Neuronal stem cell (in vitro differentiated cells): ENCODE data around the gene ENKUR.
A peak's percentile ranks its signal among the peaks of the same experiment; 100 is the strongest.
"Not testable (repeated sequence)": the region's sequence is repeated elsewhere in the genome, so short reads cannot be mapped to it uniquely, and the experiment has no call there.

ENCODE experiments used
- DNase-seq: peaks from one replicate; pipeline ENCODE4 v3.0.0-alpha.2; 2013; ENCODE audit warnings: low spot score
- H2AFZ ChIP-seq: one replicate; pipeline ENCODE4 v1.6.1; 2013; ENCODE audit warnings: mild to moderate bottlenecking, low read length, inconsistent platforms
- H2AK5ac ChIP-seq: 2 replicates; pipeline ENCODE4 v1.6.1; 2013; ENCODE audit warnings: low read depth, mild to moderate bottlenecking, inconsistent platforms, low read length, moderate library complexity, mixed read lengths
- H2BK120ac ChIP-seq: 2 replicates; pipeline ENCODE4 v1.6.1; 2013; ENCODE audit warnings: low read depth, mild to moderate bottlenecking, inconsistent platforms, low read length, moderate library complexity, mixed read lengths
- H2BK12ac ChIP-seq: one replicate; pipeline ENCODE4 v1.6.1; 2013; ENCODE audit warnings: low read length, inconsistent platforms
- H2BK15ac ChIP-seq: 2 replicates; pipeline ENCODE4 v1.6.1; 2013; ENCODE audit warnings: mild to moderate bottlenecking, low read length, inconsistent platforms, mixed read lengths
- H2BK5ac ChIP-seq: one replicate; pipeline ENCODE4 v1.6.1; 2013; ENCODE audit warnings: inconsistent platforms, mild to moderate bottlenecking, low read length, moderate library complexity
- H3K14ac ChIP-seq: one replicate; pipeline ENCODE4 v1.6.1; 2013; ENCODE audit warnings: low read length, inconsistent platforms
- H3K18ac ChIP-seq: 2 replicates; pipeline ENCODE4 v1.6.1; 2013; ENCODE audit warnings: low read length, inconsistent platforms
- H3K23ac ChIP-seq: 2 replicates; pipeline ENCODE4 v1.6.1; 2013; ENCODE audit warnings: low read depth, mild to moderate bottlenecking, mixed read lengths, low read length, inconsistent platforms; ENCODE audit not compliant: poor library complexity
- H3K27ac ChIP-seq: replicated peaks from 3 replicates; pipeline ENCODE4 v1.5.1; 2013; ENCODE audit warnings: low read length, inconsistent platforms
- H3K27me3 ChIP-seq, 3 experiments: 2 replicates each; pipeline ENCODE4 v1.6.1; 2013; ENCODE audit warnings: low read length in 3 of 3, mild to moderate bottlenecking in 2 of 3, inconsistent platforms in 1 of 3, low read depth in 1 of 3, mixed read lengths in 1 of 3, moderate library complexity in 1 of 3; ENCODE audit not compliant: control insufficient read depth in 3 of 3, insufficient read depth in 3 of 3
- H3K36me3 ChIP-seq, 2 donors: replicated peaks in 1 of 2; 2 replicates each; pipeline ENCODE4 v1.6.1; 2013; ENCODE audit warnings: low read length in 2 of 2; ENCODE audit not compliant: control insufficient read depth in 2 of 2, insufficient read depth in 2 of 2
- H3K4ac ChIP-seq: 2 replicates; pipeline ENCODE4 v1.6.1; 2013; ENCODE audit warnings: inconsistent platforms, mild to moderate bottlenecking, low read length, moderate library complexity
- H3K4me1 ChIP-seq, 2 donors: 1 replicate in 1 of 2; 2 replicates in 1 of 2; pipeline ENCODE4 v1.6.1; 2013; ENCODE audit warnings: low read length in 2 of 2, low read depth in 1 of 2; ENCODE audit not compliant: control insufficient read depth in 2 of 2, insufficient read depth in 1 of 2
- H3K4me2 ChIP-seq: one replicate; pipeline ENCODE4 v1.6.1; 2013; ENCODE audit warnings: mild to moderate bottlenecking, low read length, inconsistent platforms; ENCODE audit not compliant: insufficient read depth, poor library complexity, severe bottlenecking
- H3K4me3 ChIP-seq, 2 donors: 2 replicates each; pipeline ENCODE4 v1.5.1; 2013; ENCODE audit warnings: low read length in 2 of 2, mild to moderate bottlenecking in 2 of 2, inconsistent platforms in 1 of 2, moderate library complexity in 1 of 2
- H3K79me1 ChIP-seq: one replicate; pipeline ENCODE4 v1.6.1; 2013; ENCODE audit warnings: low read depth, mild to moderate bottlenecking, inconsistent platforms, low read length, moderate library complexity
- H3K9ac ChIP-seq: one replicate; pipeline ENCODE4 v1.6.1; 2013; ENCODE audit warnings: mild to moderate bottlenecking, low read depth, low read length, inconsistent platforms; ENCODE audit not compliant: poor library complexity
- H3K9me3 ChIP-seq, 2 donors: replicated peaks in 1 of 2; 2 replicates each; pipeline versions ENCODE3 to v1.6.1; 2013; ENCODE audit warnings: low read length in 2 of 2, mild to moderate bottlenecking in 2 of 2, inconsistent platforms in 1 of 2, low read depth in 1 of 2, mixed read lengths in 1 of 2, moderate library complexity in 1 of 2; ENCODE audit not compliant: control insufficient read depth in 2 of 2, insufficient read depth in 1 of 2
- H4K8ac ChIP-seq: one replicate; pipeline ENCODE4 v1.6.1; 2013; ENCODE audit warnings: low read depth, mild to moderate bottlenecking, inconsistent platforms, low read length, moderate library complexity
- H4K91ac ChIP-seq: one replicate; pipeline ENCODE4 v1.6.1; 2013; ENCODE audit warnings: low read length, low read depth, mild to moderate bottlenecking, inconsistent platforms; ENCODE audit not compliant: poor library complexity
- WGBS, 2 donors: extraction: QIAGEN DNeasy Blood & Tissue Kit; methylation state at CpG; one replicate each; pipeline ENCODE4 v1.1.7; 2013; ENCODE audit warnings: missing lambda C conversion rate in 2 of 2, mixed read lengths in 1 of 2; ENCODE audit not compliant: insufficient read length in 2 of 2, insufficient replicate concordance in 1 of 2; ENCODE audit errors: extremely low coverage in 2 of 2; 5-methylcytosine and 5-hydroxymethylcytosine counted together

The ENKUR gene

GRCh38 chr10:25014579-25014978 lies 1.4 kb downstream of the ENKUR start:
- Histone ChIP-seq H3K18ac (no peak overlapping the region), H2AFZ (peak overlapping the region; percentile 8)

DNA sequence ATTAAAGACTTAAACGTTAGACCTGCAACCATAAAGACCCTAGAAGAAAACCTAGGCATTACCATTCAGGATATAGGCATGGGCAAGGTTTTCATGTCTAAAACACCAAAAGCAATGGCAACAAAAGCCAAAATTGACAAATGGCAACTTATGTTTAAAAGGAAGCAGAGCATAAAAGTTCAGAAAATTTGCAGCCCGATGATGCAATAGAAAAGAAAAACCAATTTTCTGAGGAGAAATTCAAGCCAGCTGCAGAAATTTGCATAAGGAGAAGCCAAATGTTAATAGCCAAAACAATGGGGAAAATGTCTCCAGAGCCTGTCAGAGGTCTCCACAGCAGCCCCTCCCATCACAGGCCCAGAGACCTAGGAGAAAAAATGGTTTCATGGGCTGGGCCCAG lies 4.4 kb downstream of the ENKUR start:
- H3K4ac ChIP-seq, H3K27ac ChIP-seq, H3K27me3 ChIP-seq, H3K4me3 ChIP-seq, H3K4me1 ChIP-seq, H2BK15ac ChIP-seq, H2AFZ ChIP-seq, H2BK120ac ChIP-seq, H3K36me3 ChIP-seq, H2BK12ac ChIP-seq, H4K91ac ChIP-seq, H3K9me3 ChIP-seq, H3K79me1 ChIP-seq, H2BK5ac ChIP-seq, H4K8ac ChIP-seq, H3K9ac ChIP-seq, DNase-seq, H3K4me2 ChIP-seq, H3K14ac ChIP-seq, H3K23ac ChIP-seq, H2AK5ac ChIP-seq, H3K18ac ChIP-seq: not testable (repeated sequence)
- no CpG with 5 or more reads among the region's 2 CpGs for WGBS, 2 donors

More at GRCh38 chr10:25014579-25014978, 1.4 kb downstream of the ENKUR start:
- Histone ChIP-seq H3K4me3 (peak overlapping the region in 1 of 2 donors; percentile 80), H3K79me1 (no peaks in the 10 kb centered on the region), H3K27ac (no peak overlapping the region), H2BK5ac (no peak overlapping the region), H3K9me3 (no peaks in the 10 kb centered on the region), H2BK15ac (no peak overlapping the region), H2BK12ac (no peak overlapping the region), H4K91ac (no peak overlapping the region), H2BK120ac (no peak overlapping the region), H3K9ac (no peak overlapping the region), H3K4ac (no peak overlapping the region), H3K27me3 (no peaks in the 10 kb centered on the region), H3K23ac (no peak overlapping the region), H3K14ac (no peak overlapping the region), H3K4me1 (peaks cover 0 to 1% of the 10 kb centered on the region in 2 donors), H3K4me2 (no peak overlapping the region), H3K36me3 (no peaks in the 10 kb centered on the region), H4K8ac (no peak overlapping the region), H2AK5ac (no peak overlapping the region)
- no peak for DNase-seq

DNA sequence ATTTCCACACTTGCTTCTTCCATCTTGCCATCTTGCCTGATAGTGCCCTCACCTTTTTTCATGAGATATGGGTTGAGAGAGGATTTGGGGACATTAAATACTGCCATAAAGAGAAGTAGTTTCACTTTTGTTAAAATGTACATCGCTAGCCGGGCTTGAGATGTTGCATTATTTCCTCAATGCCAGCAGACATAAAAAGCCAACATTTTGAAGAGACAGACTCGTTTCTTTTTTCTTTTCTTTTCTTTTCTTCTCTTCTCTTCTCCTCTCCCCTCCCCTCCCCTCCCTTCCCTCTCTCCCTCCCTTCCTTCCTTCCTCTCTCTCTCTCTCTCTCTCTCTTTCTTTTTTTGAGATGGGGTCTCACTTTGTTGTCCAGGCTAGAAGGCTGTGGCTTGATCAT lies 17.9 kb downstream of the ENKUR start:
- Histone ChIP-seq H2BK5ac (no peak overlapping the region), H3K9ac (no peak overlapping the region), H3K23ac (no peak overlapping the region), H4K91ac (no peak overlapping the region), H2BK120ac (no peak overlapping the region), H2AFZ (no peak overlapping the region), H3K27ac (no peak overlapping the region), H2AK5ac (no peak overlapping the region), H2BK15ac (no peak overlapping the region), H2BK12ac (no peak overlapping the region), H3K4me1 (no peaks in the 10 kb centered on the region), H3K4me3 (no peak overlapping the region), H3K4ac (no peak overlapping the region), H4K8ac (no peak overlapping the region), H3K4me2 (no peak overlapping the region), H3K79me1 (no peaks in the 10 kb centered on the region), H3K36me3 (no peaks in the 10 kb centered on the region), H3K18ac (no peak overlapping the region), H3K9me3 (no peaks in the 10 kb centered on the region), H3K27me3 (no peaks in the 10 kb centered on the region), H3K14ac (no peak overlapping the region)
- no CpG with 5 or more reads among the region's 3 CpGs for WGBS, 2 donors
- DNase-seq, result no peak

DNA sequence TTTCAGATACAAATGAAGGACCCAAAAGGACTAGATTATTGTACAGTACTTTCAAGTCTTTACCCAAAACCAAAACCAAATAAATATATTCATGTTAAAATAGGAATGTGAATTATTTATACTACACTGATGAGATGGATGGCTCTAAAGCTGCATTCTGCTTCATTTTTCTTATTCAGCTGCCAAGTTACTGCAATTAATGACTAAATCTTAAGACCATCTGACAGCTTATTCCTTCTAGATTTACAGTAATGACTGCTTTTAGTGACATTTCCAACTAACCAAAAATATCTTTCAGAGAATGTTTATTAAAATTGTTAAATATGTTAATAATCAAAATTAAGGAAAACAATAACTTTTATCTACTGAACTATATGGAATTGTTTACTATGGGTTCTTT lies 20.9 kb downstream of the ENKUR start:
- Histone ChIP-seq H2BK120ac (no peak overlapping the region), H2BK5ac (no peak overlapping the region), H3K9ac (no peak overlapping the region), H2AFZ (no peak overlapping the region), H3K18ac (no peak overlapping the region), H3K9me3 (no peaks in the 10 kb centered on the region), H3K27ac (no peak overlapping the region), H3K4me1 (no peaks in the 10 kb centered on the region), H2BK15ac (no peak overlapping the region), H3K36me3 (no peaks in the 10 kb centered on the region), H4K8ac (no peak overlapping the region), H3K4ac (no peak overlapping the region), H3K14ac (no peak overlapping the region), H3K4me2 (no peak overlapping the region), H4K91ac (no peak overlapping the region), H3K79me1 (no peaks in the 10 kb centered on the region), H2BK12ac (no peak overlapping the region), H3K23ac (no peak overlapping the region), H3K27me3 (no peaks in the 10 kb centered on the region), H2AK5ac (no peak overlapping the region), H3K4me3 (no peak overlapping the region)
- no peak for DNase-seq
